Progenitor cell of endocrine pancreas (in vitro differentiated cells): ENCODE results near the gene ARMCX1. TPM values are rescaled to one million over a fixed set of nuclear protein-coding genes. Genes with fewer than 3 reads are reported as not detected.
"Not testable (repeated sequence)": the region's sequence is repeated elsewhere in the genome, so short reads cannot be mapped to it uniquely, and the experiment has no call there.

Experiments used
- DNase-seq: peaks from one replicate; pipeline ENCODE4 v3.0.0; 2021; ENCODE audit warnings: low spot score; ENCODE audit not compliant: unreplicated experiment
- H3K27ac Mint-ChIP-seq: 2 replicates; pipeline ENCODE4 v1.8.0; 2021; ENCODE audit warnings: mild to moderate bottlenecking, moderate library complexity, mixed read lengths
- H3K27me3 Mint-ChIP-seq: 2 replicates; pipeline ENCODE4 v1.8.0; 2021; ENCODE audit warnings: mixed read lengths
- H3K36me3 Mint-ChIP-seq: 2 replicates; pipeline ENCODE4 v1.8.0; 2022; ENCODE audit warnings: mixed read lengths; ENCODE audit not compliant: insufficient read depth
- H3K4me1 Mint-ChIP-seq: 2 replicates; pipeline ENCODE4 v1.8.0; 2021; ENCODE audit warnings: low read depth, mixed read lengths
- H3K4me3 Mint-ChIP-seq: 2 replicates; pipeline ENCODE4 v1.8.0; 2021; ENCODE audit warnings: low read depth, mild to moderate bottlenecking, moderate library complexity, mixed read lengths
- H3K9me3 Mint-ChIP-seq: 2 replicates; pipeline ENCODE4 v1.8.0; 2021; ENCODE audit warnings: low read depth, mixed read lengths
- long read RNA-seq: library from polyadenylated mRNA; unstranded; transcript quantifications from one replicate; pipeline ENCODE4 v2.0.0, GENCODE V29; 2020
- total RNA-seq: library from RNA; stranded (reverse); gene quantifications from 2 replicates; pipeline ENCODE4 v1.2.1, GENCODE V29; 2021
- TF ChIP-seq, protein P1 (sequence below): fragments of 200-600 bp; sonication (generic); IDR thresholded peaks from one replicate; pipeline ENCODE4 v1.5.0; 2021; ENCODE audit warnings: antibody characterized with exemption, mild to moderate bottlenecking; ENCODE audit not compliant: unreplicated experiment

The ARMCX1 gene
- 29.6 and 31.6 TPM in 2 replicates for total RNA-seq
- long read RNA-seq, transcript ARMCX1-201 (4 exons, 2,141 nt): major isoform, 156 of 210 reads
- long read RNA-seq, partial matches to known transcripts: 4 of 210 reads
- long read RNA-seq, other reads (novel, unspliced or antisense): 50 of 210 reads

DNA sequence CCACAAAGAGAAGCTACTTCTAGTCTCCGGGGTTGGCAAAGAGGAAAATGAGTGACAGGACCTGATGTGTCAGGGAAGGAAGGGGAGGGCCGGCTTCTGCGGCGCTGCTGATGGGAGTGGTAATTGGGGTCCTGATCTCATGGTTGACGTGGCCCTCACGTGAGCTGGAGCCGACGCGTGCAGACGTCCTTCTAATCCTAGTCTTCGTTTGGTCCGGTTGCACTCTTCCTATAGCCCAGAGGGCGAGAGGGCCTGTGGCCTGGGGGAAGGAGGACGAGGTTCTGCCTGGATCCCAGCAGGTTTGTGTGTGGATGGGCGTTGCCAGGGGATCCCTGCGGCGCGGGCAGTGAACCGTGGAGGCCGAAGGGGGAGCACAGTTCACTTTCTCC, at the start of gene ARMCX1:
Gene ARMCX1 (plus strand): TSS at position 186 of the 389 bp plus-strand sequence. CDS start 2,384 bp downstream, outside the sequence.
- Mint-ChIP-seq H3K36me3 (peaks cover 7% of the 10 kb centered on the region), H3K4me3 (peak within 1 kb of the TSS; percentile 86)
- no peak for DNase-seq

DNA sequence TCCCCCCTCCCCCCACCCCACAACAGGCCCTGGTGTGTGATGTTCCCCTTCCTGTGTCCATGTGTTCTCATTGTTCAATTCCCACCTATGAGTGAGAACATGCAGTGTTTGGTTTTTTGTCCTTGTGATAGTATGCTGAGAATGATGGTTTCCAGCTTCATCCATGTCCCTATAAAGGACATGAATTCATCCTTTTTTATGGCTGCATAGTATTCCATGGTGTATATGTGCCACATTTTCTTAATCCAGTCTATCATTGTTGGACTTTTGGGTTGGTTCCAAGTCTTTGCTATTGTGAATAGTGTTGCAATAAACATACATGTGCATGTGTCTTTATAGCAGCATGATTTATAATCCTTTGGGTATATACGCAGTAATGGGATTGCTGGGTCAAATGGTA, 47.4 kb upstream of the ARMCX1 start:
- H3K9me3 Mint-ChIP-seq: peaks cover 33% of the 10 kb centered on the region
- not testable (repeated sequence) for H3K4me3 Mint-ChIP-seq, H3K4me1 Mint-ChIP-seq, H3K27ac Mint-ChIP-seq, DNase-seq, H3K27me3 Mint-ChIP-seq
- peaks cover 28% of the 10 kb centered on the region for H3K36me3 Mint-ChIP-seq

More for the DNA sequence above, at the start of gene ARMCX1:
- Mint-ChIP-seq H3K27ac (peak within 1 kb of the TSS; percentile 96), H3K27me3 (no peaks in the 10 kb centered on the region), H3K4me1 (peaks cover 4% of the 10 kb centered on the region), H3K9me3 (peaks cover 14% of the 10 kb centered on the region)
- TF ChIP-seq, protein P1, sequence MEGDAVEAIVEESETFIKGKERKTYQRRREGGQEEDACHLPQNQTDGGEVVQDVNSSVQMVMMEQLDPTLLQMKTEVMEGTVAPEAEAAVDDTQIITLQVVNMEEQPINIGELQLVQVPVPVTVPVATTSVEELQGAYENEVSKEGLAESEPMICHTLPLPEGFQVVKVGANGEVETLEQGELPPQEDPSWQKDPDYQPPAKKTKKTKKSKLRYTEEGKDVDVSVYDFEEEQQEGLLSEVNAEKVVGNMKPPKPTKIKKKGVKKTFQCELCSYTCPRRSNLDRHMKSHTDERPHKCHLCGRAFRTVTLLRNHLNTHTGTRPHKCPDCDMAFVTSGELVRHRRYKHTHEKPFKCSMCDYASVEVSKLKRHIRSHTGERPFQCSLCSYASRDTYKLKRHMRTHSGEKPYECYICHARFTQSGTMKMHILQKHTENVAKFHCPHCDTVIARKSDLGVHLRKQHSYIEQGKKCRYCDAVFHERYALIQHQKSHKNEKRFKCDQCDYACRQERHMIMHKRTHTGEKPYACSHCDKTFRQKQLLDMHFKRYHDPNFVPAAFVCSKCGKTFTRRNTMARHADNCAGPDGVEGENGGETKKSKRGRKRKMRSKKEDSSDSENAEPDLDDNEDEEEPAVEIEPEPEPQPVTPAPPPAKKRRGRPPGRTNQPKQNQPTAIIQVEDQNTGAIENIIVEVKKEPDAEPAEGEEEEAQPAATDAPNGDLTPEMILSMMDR: no peak

DNA sequence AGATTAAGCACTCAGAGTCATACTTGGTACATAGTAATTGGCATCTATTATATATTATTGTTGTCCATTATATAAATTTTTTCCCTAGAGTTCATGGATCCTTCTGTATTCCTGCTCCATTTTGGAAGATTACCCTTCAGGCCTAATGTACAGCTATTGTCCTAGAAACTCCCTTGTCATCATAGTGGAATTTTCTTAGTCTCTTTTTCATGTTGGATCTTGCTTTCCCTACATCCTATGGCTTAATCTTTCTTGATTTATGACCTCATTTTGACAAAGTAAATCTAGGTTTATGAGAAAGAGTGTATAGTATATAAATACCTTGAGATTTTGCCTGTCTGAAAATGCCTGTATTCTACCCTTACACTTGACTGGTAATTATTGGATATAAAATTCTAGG, 43.0 kb upstream of the ARMCX1 start:
- Mint-ChIP-seq H3K4me1 (no peaks in the 10 kb centered on the region), H3K36me3 (peaks cover 11% of the 10 kb centered on the region), H3K27me3 (no peaks in the 10 kb centered on the region), H3K27ac (no peak overlapping the region), H3K4me3 (no peak overlapping the region), H3K9me3 (peaks cover 18% of the 10 kb centered on the region)
- DNase-seq: no peak
- TF ChIP-seq, protein P1: no peak

DNA sequence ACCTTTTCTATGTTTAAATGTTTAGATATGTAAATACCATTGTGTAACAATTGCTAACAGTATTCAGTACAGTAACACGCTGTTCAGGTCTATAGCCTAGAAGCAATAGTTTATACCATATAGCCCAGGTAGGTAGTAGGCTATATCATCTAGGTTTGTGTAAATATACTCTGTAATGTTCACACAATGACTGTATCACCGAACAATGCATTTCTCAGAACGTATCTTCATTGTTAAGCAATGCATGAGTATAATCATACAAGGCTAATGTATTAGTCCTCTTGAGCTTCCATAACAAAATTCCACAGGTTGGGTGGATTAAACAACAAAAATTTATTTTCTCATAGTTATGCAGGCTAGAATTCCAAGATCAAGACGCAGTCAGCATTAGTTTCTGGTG, 42.4 kb upstream of the ARMCX1 start:
- Mint-ChIP-seq H3K36me3 (peaks cover 12% of the 10 kb centered on the region), H3K27ac (no peak overlapping the region), H3K27me3 (no peaks in the 10 kb centered on the region), H3K4me3 (no peak overlapping the region), H3K9me3 (peaks cover 20% of the 10 kb centered on the region), H3K4me1 (no peaks in the 10 kb centered on the region)
- no peak for DNase-seq
- TF ChIP-seq, protein P1: no peak

DNA sequence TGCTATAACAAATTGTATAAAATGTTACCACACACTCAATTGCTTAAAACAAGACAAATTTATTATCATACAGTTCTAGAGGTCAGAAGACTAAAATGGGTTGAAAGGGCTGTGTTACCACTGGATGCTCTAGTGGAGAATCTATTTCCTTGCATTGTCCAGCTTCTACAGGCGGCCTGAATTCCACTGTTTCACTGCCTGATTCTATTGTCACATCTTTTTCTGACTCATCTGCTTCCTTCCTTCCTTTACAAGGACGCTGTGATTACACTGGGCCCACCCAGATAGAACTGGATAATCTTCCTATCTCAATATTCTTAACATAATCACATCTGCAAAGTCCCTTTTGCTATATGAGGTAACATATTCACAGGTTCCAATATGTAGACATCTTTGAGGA, 19.4 kb upstream of the ARMCX1 start:
- H3K4me1 Mint-ChIP-seq: no peaks in the 10 kb centered on the region
- no peaks in the 10 kb centered on the region for H3K27me3 Mint-ChIP-seq
- no peak for DNase-seq
- no peak overlapping the region for H3K4me3 Mint-ChIP-seq
- H3K9me3 Mint-ChIP-seq: peaks cover 52% of the 10 kb centered on the region
- no peak overlapping the region for H3K27ac Mint-ChIP-seq
- TF ChIP-seq, protein P1: no peak
- peaks cover 11% of the 10 kb centered on the region for H3K36me3 Mint-ChIP-seq

DNA sequence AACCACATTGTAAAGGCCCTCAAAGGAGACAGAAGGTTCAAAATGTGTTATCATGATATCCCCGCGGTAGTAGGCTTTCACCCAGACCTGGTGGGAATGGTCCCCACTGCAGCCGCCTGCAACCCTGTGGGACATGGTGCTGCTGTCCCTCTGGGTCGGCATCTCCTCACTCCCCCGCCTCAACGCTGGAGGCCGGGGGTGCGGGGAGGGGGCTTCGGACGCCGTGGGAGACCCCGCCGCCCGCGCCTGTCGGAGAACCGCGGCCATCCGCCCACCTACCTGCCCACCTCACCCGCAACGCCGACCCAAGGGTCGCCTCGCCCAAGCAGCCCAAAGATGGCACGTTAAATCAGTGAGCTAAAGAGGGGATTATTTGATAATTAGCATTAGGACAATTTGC, 11.2 kb upstream of the ARMCX1 start:
- no peak overlapping the region for H3K4me3 Mint-ChIP-seq
- H3K27me3 Mint-ChIP-seq: no peaks in the 10 kb centered on the region
- H3K27ac Mint-ChIP-seq: no peak overlapping the region
- H3K9me3 Mint-ChIP-seq: peaks cover 23% of the 10 kb centered on the region
- no peak for DNase-seq
- H3K4me1 Mint-ChIP-seq: no peaks in the 10 kb centered on the region
- TF ChIP-seq, protein P1: no peak
- peaks cover 6% of the 10 kb centered on the region for H3K36me3 Mint-ChIP-seq
